ENCODE results near the gene EML4. TPM values are rescaled to one million over a fixed set of nuclear protein-coding genes. Genes with fewer than 3 reads are reported as not detected.

The EML4 gene
- total and polyA plus RNA-seq, 2 of the 13 experiments (the other 11 are each of a cell fraction or from before 2014, with no cell fraction given) = 243 to 476 TPM

- no peak for TF ChIP-seq CERS6 (CRISPR knock-in tag; IDR thresholded peaks at IDR 0.05)
- peak; percentile 88 for TF ChIP-seq UBTF (CRISPR knock-in tag; IDR thresholded peaks at IDR 0.05)
- TF ChIP-seq TGIF2 (CRISPR knock-in tag; IDR thresholded peaks at IDR 0.05) = peak; percentile 89
- peak; percentile 94 for TF ChIP-seq KMT2A (CRISPR knock-in tag; IDR thresholded peaks at IDR 0.05)
- peak; percentile 70; the same call in 1 of the 2 replicates for TF ChIP-seq ZNF784 (CRISPR knock-in tag; IDR thresholded peaks at IDR 0.05; ENCODE audit: borderline replicate concordance)
- no peak for TF ChIP-seq ZNF343 (CRISPR knock-in tag; IDR thresholded peaks at IDR 0.05)
- peak; percentile 100 for TF ChIP-seq ZNF687 (CRISPR knock-in tag; IDR thresholded peaks at IDR 0.05)
- TF ChIP-seq DNMT3B (CRISPR knock-in tag; conservative IDR thresholded peaks at IDR 0.05) = no peak
- no peak for TF ChIP-seq SIN3B (IDR thresholded peaks at IDR 0.05; ENCODE audit: low read length)
- TF ChIP-seq ATF5 (CRISPR knock-in tag; IDR thresholded peaks at IDR 0.05; ENCODE audit: low read depth) = peak; percentile 91; the same call in 1 of the 2 replicates
- peak; percentile 98 for TF ChIP-seq GATA4 (IDR thresholded peaks at IDR 0.05; ENCODE audit: borderline replicate concordance, low read depth)
- TF ChIP-seq ZNF557 (CRISPR knock-in tag; IDR thresholded peaks at IDR 0.05) = peak; percentile 98
- TF ChIP-seq PCBP2 (optimal IDR thresholded peaks at IDR 0.05; ENCODE audit: low read depth, low read length, poor library complexity, severe bottlenecking) = no peak
- TF ChIP-seq ZNF781 (CRISPR knock-in tag; IDR thresholded peaks at IDR 0.05; ENCODE audit: borderline replicate concordance, not compliant biosample characterization) = peak; percentile 95
- no peak for TF ChIP-seq GLI4 (CRISPR knock-in tag; IDR thresholded peaks at IDR 0.05; ENCODE audit: borderline replicate concordance)
- peak; percentile 99 for TF ChIP-seq ZNF878 (CRISPR knock-in tag; IDR thresholded peaks at IDR 0.05)
- no peak for TF ChIP-seq NFE2L1 (CRISPR knock-in tag; IDR thresholded peaks at IDR 0.05; ENCODE audit: borderline replicate concordance)
- TF ChIP-seq FOXA1 (IDR thresholded peaks at IDR 0.05) = no peak
- peak; percentile 82 for TF ChIP-seq FOXA1 (CRISPR knock-in tag; IDR thresholded peaks at IDR 0.05)
- TF ChIP-seq ZNF740 (CRISPR knock-in tag; IDR thresholded peaks at IDR 0.05) = peak; percentile 74; the same call in 1 of the 2 replicates
- no peak for TF ChIP-seq ZFYVE20 (CRISPR knock-in tag; IDR thresholded peaks at IDR 0.05; ENCODE audit: borderline replicate concordance, low read depth)
Measured at GRCh38 chr2:42132966-42133641, 36.0 kb upstream of the EML4 start (continued).

Measured in HepG2 (cell line).